Lower lobe of right lung (tissue), 2 donors: ENCODE data around the gene CCDC57. TPM values are rescaled to one million over a fixed set of nuclear protein-coding genes. Genes with fewer than 3 reads are reported as not detected.

Experiments
- ATAC-seq, 2 donors: fragments of 200-7000 bp; cut with Tn5 transposase; one replicate each; pipeline ENCODE4 v1.9.1; 2020 to 2022; ENCODE audit warnings: mild to moderate bottlenecking in 2 of 2, moderate library complexity in 2 of 2
- DNase-seq: peaks from one replicate; pipeline ENCODE4 v3.0.0-alpha.2; 2020
- H3K27ac ChIP-seq: fragments of 200-600 bp; one replicate; pipeline ENCODE4 v1.8.0; 2022
- H3K27me3 ChIP-seq: fragments of 200-600 bp; one replicate; pipeline ENCODE4 v1.8.0; 2022; ENCODE audit warnings: low read depth
- H3K36me3 ChIP-seq: fragments of 200-600 bp; one replicate; pipeline ENCODE4 v1.8.0; 2022; ENCODE audit warnings: mild to moderate bottlenecking
- H3K4me1 ChIP-seq: fragments of 200-600 bp; one replicate; pipeline ENCODE4 v1.8.0; 2022
- H3K4me3 ChIP-seq: fragments of 200-600 bp; one replicate; pipeline ENCODE4 v1.8.0; 2022; ENCODE audit warnings: mild to moderate bottlenecking
- H3K9me3 ChIP-seq: fragments of 200-600 bp; one replicate; pipeline ENCODE4 v1.8.0; 2022
- CTCF ChIP-seq: fragments of 200-600 bp; IDR thresholded peaks from one replicate; pipeline ENCODE4 v1.8.0; 2022; ENCODE audit warnings: antibody characterized with exemption, mild to moderate bottlenecking
- intact Hi-C: fragments of 100-400 bp; cut with DNase I; formaldehyde crosslinking; loops from one replicate; pipeline ENCODE4 v1.11.0; 2022
- total RNA-seq: library from RNA; stranded (reverse); fragmentation: NEBNext Ultra II Directional; extraction: Animal tissue kit (Norgen Biotek cat#: 25700); gene quantifications from one replicate; pipeline ENCODE4 v1.2.1, GENCODE V29; 2021
- donor health status: DM: no; HTN: yes; CAD: no; lungs with severe emphysema.

The CCDC57 gene
- total RNA-seq, 1 donor from 2014 or later, result 63.4 TPM

GRCh38 chr17:82155606-82156005 is 57.0 kb downstream of the CCDC57 start:
- Histone ChIP-seq H3K27me3 (no peaks in the 10 kb centered on the region), H3K27ac (no peak overlapping the region), H3K9me3 (no peaks in the 10 kb centered on the region), H3K36me3 (peaks cover 30% of the 10 kb centered on the region), H3K4me3 (no peak overlapping the region), H3K4me1 (peaks cover 3% of the 10 kb centered on the region)
- intact Hi-C loops, result no loop called here
- TF ChIP-seq CTCF, result no peak
- ATAC-seq (no peak), DNase-seq (no peak)

- TF ChIP-seq CTCF, result no peak
- H3K27me3 ChIP-seq, result no peaks in the 10 kb centered on the region
- H3K4me3 ChIP-seq, result no peak overlapping the region
- peaks cover 3% of the 10 kb centered on the region for H3K4me1 ChIP-seq
- H3K36me3 ChIP-seq, result peaks cover 24% of the 10 kb centered on the region
- no peaks in the 10 kb centered on the region for H3K9me3 ChIP-seq
- no peak for DNase-seq
- no peak for ATAC-seq
- intact Hi-C loops, result no loop called here
- no peak overlapping the region for H3K27ac ChIP-seq
Observed at GRCh38 chr17:82154881-82155331, 57.7 kb downstream of the CCDC57 start.

- intact Hi-C loops, result no loop called here
- Histone ChIP-seq H3K27ac (peak overlapping the region; percentile 73), H3K9me3 (no peaks in the 10 kb centered on the region)
Observed at GRCh38 chr17:82153745-82154375, 58.8 kb downstream of the CCDC57 start.

GRCh38 chr17:82153295-82153691 is 59.3 kb downstream of the CCDC57 start:
- DNase-seq (no peak), ATAC-seq (no peak)
- H3K36me3 ChIP-seq, result peaks cover 15% of the 10 kb centered on the region
- peaks cover 3% of the 10 kb centered on the region for H3K4me1 ChIP-seq
- H3K27me3 ChIP-seq, result no peaks in the 10 kb centered on the region
- intact Hi-C loops, result no loop called here
- TF ChIP-seq CTCF, result no peak
- peak overlapping the region; percentile 73 for H3K27ac ChIP-seq
- no peaks in the 10 kb centered on the region for H3K9me3 ChIP-seq
- H3K4me3 ChIP-seq, result no peak overlapping the region

More at GRCh38 chr17:82153745-82154375, 58.8 kb downstream of the CCDC57 start:
- peak; percentile 93 to 95 for ATAC-seq
- TF ChIP-seq CTCF, result peak; percentile 96
- peaks cover 3% of the 10 kb centered on the region for H3K4me1 ChIP-seq
- H3K36me3 ChIP-seq, result peaks cover 16% of the 10 kb centered on the region
- H3K27me3 ChIP-seq, result no peaks in the 10 kb centered on the region
- DNase-seq, result peak; percentile 90
- H3K4me3 ChIP-seq, result no peak overlapping the region

GRCh38 chr17:82152556-82153294 is 59.9 kb downstream of the CCDC57 start:
- no peak overlapping the region for H3K4me3 ChIP-seq
- ATAC-seq (peak; percentile 81 to 84), DNase-seq (peak; percentile 82)
- H3K27ac ChIP-seq, result peak overlapping the region; percentile 73
- H3K36me3 ChIP-seq, result peaks cover 14% of the 10 kb centered on the region
- H3K4me1 ChIP-seq, result peaks cover 3% of the 10 kb centered on the region
- TF ChIP-seq CTCF, result no peak
- H3K9me3 ChIP-seq, result no peaks in the 10 kb centered on the region
- H3K27me3 ChIP-seq, result no peaks in the 10 kb centered on the region
- intact Hi-C loops, result no loop called here
